ENCODE data around the gene ZBTB21. TPM values are rescaled to one million over a fixed set of nuclear protein-coding genes. Genes with fewer than 3 reads are reported as not detected.

The ZBTB21 gene
- total RNA-seq, 3 donors from 2014 or later: 15.2 to 18.1 (median 16.1) TPM

DNA sequence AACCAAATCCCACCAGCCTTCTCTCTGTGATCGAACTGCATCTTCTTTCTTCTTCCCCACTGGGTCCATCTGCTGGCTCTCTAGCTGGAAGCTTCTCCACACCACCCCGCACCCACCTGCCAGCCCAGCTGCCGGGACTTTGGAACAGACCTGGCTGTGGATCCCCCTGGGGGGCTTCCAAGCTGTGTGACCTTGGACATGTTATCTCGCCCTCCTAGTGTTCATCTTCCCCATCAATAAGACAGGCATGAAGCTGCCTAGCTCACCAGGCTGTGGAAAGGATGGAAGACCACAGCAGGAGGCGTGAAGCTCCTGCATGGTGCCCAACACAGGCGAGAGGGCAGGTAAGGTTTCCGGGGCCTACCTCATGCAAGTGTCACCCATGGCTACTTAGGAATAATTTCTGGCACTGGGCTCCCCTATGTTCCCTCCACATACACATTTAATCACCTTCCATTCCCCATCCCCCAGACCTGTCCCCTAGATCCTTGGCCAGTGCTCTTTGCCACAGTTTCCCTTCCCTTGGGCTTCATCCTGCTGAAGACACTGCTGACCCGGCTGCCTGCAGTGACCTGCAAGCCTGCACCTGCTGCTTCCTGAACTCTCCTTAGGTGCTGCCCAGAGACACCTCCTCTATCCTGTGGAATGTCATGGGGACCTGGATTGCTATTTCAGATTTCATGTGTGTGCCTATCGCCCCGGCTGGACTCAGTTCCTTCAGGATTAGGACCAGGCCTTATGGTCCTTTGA is 43.1 kb downstream of the ZBTB21 start:
- Histone ChIP-seq H3K36me3 (no peaks in the 10 kb centered on the region), H3K27me3 (no peaks in the 10 kb centered on the region), H3K27ac (no peak overlapping the region), H3K4me3 (no peak overlapping the region), H3K9me3 (no peaks in the 10 kb centered on the region), H3K4me1 (no peaks in the 10 kb centered on the region)
- TF ChIP-seq POLR2A (IDR thresholded peaks at IDR 0.05): no peak
- TF ChIP-seq, protein P1, sequence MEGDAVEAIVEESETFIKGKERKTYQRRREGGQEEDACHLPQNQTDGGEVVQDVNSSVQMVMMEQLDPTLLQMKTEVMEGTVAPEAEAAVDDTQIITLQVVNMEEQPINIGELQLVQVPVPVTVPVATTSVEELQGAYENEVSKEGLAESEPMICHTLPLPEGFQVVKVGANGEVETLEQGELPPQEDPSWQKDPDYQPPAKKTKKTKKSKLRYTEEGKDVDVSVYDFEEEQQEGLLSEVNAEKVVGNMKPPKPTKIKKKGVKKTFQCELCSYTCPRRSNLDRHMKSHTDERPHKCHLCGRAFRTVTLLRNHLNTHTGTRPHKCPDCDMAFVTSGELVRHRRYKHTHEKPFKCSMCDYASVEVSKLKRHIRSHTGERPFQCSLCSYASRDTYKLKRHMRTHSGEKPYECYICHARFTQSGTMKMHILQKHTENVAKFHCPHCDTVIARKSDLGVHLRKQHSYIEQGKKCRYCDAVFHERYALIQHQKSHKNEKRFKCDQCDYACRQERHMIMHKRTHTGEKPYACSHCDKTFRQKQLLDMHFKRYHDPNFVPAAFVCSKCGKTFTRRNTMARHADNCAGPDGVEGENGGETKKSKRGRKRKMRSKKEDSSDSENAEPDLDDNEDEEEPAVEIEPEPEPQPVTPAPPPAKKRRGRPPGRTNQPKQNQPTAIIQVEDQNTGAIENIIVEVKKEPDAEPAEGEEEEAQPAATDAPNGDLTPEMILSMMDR (IDR thresholded peaks at IDR 0.05): no peak
- intact Hi-C loops (cut with DNase I; ENCODE audit: low total_unique reads): no loop called here
- peak; percentile 7 to 22 for DNase-seq (ENCODE audit: low spot score in 2 of 2)

DNA sequence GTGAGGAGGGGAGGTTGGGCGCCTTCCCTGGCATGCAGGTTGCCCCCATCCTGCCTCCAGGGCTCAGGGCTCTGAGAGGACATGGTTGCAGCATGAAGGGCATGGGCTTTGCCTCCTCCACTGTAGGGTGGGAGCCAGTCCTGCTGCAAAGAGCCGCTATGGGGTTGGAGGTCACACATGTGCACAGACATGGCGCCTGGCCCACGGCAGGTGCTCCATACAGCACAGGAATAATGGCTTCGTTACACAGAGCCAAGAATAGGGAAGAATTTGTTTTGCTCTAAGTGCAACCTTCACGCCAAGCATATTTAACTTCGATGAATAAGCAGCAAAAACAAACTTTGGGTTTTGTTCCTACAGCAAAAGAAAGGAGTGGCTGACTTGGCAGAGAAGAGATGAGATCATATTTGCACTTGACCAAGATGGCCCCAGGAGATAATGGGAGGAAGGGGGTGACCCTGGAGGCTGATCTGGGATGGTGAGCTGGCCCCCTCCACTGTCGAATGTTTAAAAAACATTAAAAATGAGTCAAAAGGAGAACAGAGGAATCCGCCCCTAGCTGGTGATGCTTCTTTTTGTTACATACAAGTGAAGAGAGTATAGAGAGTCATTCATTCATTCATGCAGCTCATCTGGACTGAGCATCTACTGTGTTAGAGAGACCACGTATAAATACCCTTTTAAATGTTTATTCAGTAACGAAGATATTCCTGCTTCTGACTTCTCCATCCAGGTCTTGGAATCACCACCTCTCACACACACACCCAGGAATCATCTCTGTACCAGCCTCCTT is 43.9 kb downstream of the ZBTB21 start:
- Histone ChIP-seq H3K27me3 (no peaks in the 10 kb centered on the region), H3K4me1 (no peaks in the 10 kb centered on the region), H3K36me3 (no peaks in the 10 kb centered on the region), H3K9me3 (no peaks in the 10 kb centered on the region), H3K27ac (no peak overlapping the region), H3K4me3 (no peak overlapping the region)
- DNase-seq (ENCODE audit: low spot score in 2 of 2): peak; percentile 13 to 42
- intact Hi-C loops (cut with DNase I; ENCODE audit: low total_unique reads): no loop called here
- TF ChIP-seq, protein P1 (IDR thresholded peaks at IDR 0.05): no peak
- TF ChIP-seq POLR2A (IDR thresholded peaks at IDR 0.05) (no peak), POLR2AphosphoS5 (IDR thresholded peaks at IDR 0.05) (no peak)

GRCh38 chr21:41965461-41966013 is 44.6 kb downstream of the ZBTB21 start:
- no peak overlapping the region for H3K4me3 ChIP-seq
- H3K4me1 ChIP-seq: no peaks in the 10 kb centered on the region
- peak; percentile 2 to 35 for DNase-seq (ENCODE audit: low spot score in 2 of 2)
- TF ChIP-seq POLR2AphosphoS5 (IDR thresholded peaks at IDR 0.05): no peak
- no peak for TF ChIP-seq POLR2A (IDR thresholded peaks at IDR 0.05)
- TF ChIP-seq, protein P1 (IDR thresholded peaks at IDR 0.05): no peak
- H3K36me3 ChIP-seq: no peaks in the 10 kb centered on the region
- no peak overlapping the region for H3K27ac ChIP-seq
- no peaks in the 10 kb centered on the region for H3K9me3 ChIP-seq
- no peaks in the 10 kb centered on the region for H3K27me3 ChIP-seq
- intact Hi-C loops (cut with DNase I; ENCODE audit: low total_unique reads): no loop called here

DNA sequence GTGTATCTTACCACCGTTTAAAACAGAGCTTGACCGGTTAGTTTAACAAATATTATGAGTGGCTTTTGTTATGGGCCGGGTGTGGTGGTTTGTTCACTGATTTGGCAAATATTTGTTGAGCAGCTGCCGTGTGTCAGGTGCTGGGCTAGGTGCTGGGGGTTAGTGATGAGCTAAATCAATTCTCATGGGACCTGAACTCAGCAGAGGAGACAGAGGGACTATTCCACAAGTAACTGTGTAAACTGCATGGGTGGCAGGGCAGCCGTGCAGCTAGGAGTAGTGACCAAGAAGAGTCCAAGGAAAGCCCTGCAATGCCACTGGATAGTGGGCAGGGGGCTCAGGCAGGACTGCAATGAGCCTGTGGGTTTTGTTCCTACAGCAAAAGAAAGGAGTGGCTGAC is 45.1 kb downstream of the ZBTB21 start:
- peak; percentile 9 to 10 for DNase-seq (ENCODE audit: low spot score in 2 of 2)
- Histone ChIP-seq H3K9me3 (no peaks in the 10 kb centered on the region), H3K27ac (no peak overlapping the region), H3K4me1 (no peaks in the 10 kb centered on the region), H3K36me3 (no peaks in the 10 kb centered on the region), H3K27me3 (no peaks in the 10 kb centered on the region), H3K4me3 (no peak overlapping the region)
- TF ChIP-seq, protein P1 (IDR thresholded peaks at IDR 0.05): no peak
- no peak for TF ChIP-seq POLR2AphosphoS5 (IDR thresholded peaks at IDR 0.05)
- no peak for TF ChIP-seq POLR2A (IDR thresholded peaks at IDR 0.05)
- intact Hi-C loops (cut with DNase I; ENCODE audit: low total_unique reads): no loop called here

DNA sequence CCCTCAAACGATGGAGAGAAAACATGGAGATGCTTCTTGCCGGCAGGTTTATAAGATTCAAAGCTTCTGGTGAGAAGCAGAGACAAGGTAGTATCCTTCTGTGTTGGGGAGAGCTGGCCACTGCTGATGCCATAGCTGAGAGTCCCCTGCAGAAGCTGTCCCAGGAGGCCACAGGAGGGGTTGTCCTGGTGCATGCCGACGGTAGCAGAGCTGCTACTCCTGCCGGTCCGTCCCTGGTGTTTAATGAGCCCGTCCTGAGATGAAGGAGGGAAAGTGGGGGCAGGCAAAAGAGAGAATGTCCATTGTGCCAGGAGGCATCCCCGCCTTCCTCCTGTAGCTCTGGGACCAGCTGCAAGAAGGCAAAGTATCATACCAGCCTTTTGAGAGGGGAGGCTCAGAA is 46.0 kb downstream of the ZBTB21 start:
- intact Hi-C loops (cut with DNase I; ENCODE audit: low total_unique reads): no loop called here
- H3K9me3 ChIP-seq: no peaks in the 10 kb centered on the region
- H3K27me3 ChIP-seq: no peaks in the 10 kb centered on the region
- no peaks in the 10 kb centered on the region for H3K4me1 ChIP-seq
- no peaks in the 10 kb centered on the region for H3K36me3 ChIP-seq
- H3K27ac ChIP-seq: no peak overlapping the region
- DNase-seq (ENCODE audit: low spot score in 2 of 2): peak in 1 of 2 donors; percentile 22
- no peak for TF ChIP-seq POLR2AphosphoS5 (IDR thresholded peaks at IDR 0.05)
- TF ChIP-seq, protein P1 (IDR thresholded peaks at IDR 0.05): no peak
- TF ChIP-seq POLR2A (IDR thresholded peaks at IDR 0.05): no peak
- no peak overlapping the region for H3K4me3 ChIP-seq
